ENCODE results near the gene BYSL. TPM values are rescaled to one million over a fixed set of nuclear protein-coding genes. Genes with fewer than 3 reads are reported as not detected.

Gene BYSL
- total and polyA plus RNA-seq, 2 experiments from 2014 or later: 20.7 to 28.5 TPM

DNA sequence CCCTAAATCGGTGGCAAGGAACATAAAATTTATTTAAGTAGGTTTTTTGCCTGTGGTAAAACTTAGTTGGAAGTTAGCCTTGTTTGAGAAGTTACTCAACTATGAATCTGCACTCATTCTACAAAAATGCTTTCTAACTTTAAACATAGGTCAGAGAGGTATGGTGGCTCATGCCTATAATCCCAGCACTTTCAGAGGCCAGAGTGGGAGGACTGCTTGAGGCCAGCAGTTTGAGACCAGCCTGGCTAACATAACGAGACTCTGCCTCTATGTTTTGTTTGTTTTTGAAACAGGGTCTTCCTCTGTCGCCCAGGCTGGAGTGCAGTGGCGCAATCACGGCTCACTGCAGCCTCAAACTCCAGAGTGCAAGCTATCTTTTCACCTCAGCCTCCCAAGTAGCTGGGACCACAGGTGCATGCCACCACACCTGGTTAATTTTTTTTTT lies 42.3 kb upstream of the BYSL start:
- no peak overlapping the region for H3K27ac ChIP-seq
- TF ChIP-seq EZH2 (IDR thresholded peaks at IDR 0.05; ENCODE audit: borderline replicate concordance) (no peak), EZH2phosphoT487 (IDR thresholded peaks at IDR 0.05; ENCODE audit: low read depth, severe bottlenecking, unreplicated experiment) (no peak)
- TF ChIP-seq, protein P1, sequence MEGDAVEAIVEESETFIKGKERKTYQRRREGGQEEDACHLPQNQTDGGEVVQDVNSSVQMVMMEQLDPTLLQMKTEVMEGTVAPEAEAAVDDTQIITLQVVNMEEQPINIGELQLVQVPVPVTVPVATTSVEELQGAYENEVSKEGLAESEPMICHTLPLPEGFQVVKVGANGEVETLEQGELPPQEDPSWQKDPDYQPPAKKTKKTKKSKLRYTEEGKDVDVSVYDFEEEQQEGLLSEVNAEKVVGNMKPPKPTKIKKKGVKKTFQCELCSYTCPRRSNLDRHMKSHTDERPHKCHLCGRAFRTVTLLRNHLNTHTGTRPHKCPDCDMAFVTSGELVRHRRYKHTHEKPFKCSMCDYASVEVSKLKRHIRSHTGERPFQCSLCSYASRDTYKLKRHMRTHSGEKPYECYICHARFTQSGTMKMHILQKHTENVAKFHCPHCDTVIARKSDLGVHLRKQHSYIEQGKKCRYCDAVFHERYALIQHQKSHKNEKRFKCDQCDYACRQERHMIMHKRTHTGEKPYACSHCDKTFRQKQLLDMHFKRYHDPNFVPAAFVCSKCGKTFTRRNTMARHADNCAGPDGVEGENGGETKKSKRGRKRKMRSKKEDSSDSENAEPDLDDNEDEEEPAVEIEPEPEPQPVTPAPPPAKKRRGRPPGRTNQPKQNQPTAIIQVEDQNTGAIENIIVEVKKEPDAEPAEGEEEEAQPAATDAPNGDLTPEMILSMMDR (IDR thresholded peaks at IDR 0.05; ENCODE audit: poor library complexity): no peak
- 82% methylated on average over 5 of the region's 5 CpGs for WGBS (ENCODE audit: low lambda C conversion rate, missing lambda C conversion rate)
- H3K36me3 ChIP-seq (replicated peaks; ENCODE audit: insufficient read depth, low read depth): no peaks in the 10 kb centered on the region
- H3K27me3 ChIP-seq: no peaks in the 10 kb centered on the region
- H3K4me3 ChIP-seq: no peak overlapping the region
- no peaks in the 10 kb centered on the region for H3K9me2 ChIP-seq (replicated peaks; ENCODE audit: insufficient read depth)
- no peaks in the 10 kb centered on the region for H3K9me3 ChIP-seq (ENCODE audit: low read depth)
- H3K79me2 ChIP-seq: no peaks in the 10 kb centered on the region
- no peaks in the 10 kb centered on the region for H4K20me1 ChIP-seq (ENCODE audit: insufficient read depth, poor library complexity, severe bottlenecking)
- H3K4me1 ChIP-seq (ENCODE audit: insufficient read depth): no peaks in the 10 kb centered on the region
- no peak overlapping the region for H3K4me2 ChIP-seq
- no peak overlapping the region for H2AFZ ChIP-seq
- no peak for DNase-seq (ENCODE audit: low spot score)

DNA sequence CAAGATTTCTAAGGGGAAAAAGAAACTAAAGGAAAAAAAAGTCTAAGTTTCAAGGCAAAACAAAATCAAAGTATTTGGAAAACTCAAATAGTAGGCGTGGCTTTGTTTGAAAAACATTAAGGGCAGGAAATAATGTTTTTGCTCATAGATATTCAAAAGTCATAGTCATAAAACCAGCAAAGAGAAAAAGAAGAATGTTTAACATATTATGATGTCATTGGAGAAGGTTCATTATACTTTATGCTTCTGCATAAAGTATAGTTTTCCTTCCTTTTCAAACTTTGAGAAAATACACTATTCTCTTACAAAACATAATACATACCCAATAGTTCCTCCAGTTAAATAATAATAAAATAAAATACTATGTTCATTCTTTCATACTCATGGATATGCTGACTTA lies 39.8 kb upstream of the BYSL start:
- no peaks in the 10 kb centered on the region for H4K20me1 ChIP-seq (ENCODE audit: insufficient read depth, poor library complexity, severe bottlenecking)
- WGBS (ENCODE audit: low lambda C conversion rate, missing lambda C conversion rate): 95% methylated on average over 1 of the region's 1 CpG
- H3K4me3 ChIP-seq: no peak overlapping the region
- H3K9me2 ChIP-seq (replicated peaks; ENCODE audit: insufficient read depth): no peaks in the 10 kb centered on the region
- DNase-seq (ENCODE audit: low spot score): no peak
- no peak for TF ChIP-seq EZH2 (IDR thresholded peaks at IDR 0.05; ENCODE audit: borderline replicate concordance)
- TF ChIP-seq, protein P1 (IDR thresholded peaks at IDR 0.05; ENCODE audit: poor library complexity): no peak
- no peak for TF ChIP-seq EZH2phosphoT487 (IDR thresholded peaks at IDR 0.05; ENCODE audit: low read depth, severe bottlenecking, unreplicated experiment)
- H3K27ac ChIP-seq: no peak overlapping the region
- H3K4me2 ChIP-seq: no peak overlapping the region
- H2AFZ ChIP-seq: no peak overlapping the region
- H3K79me2 ChIP-seq: no peaks in the 10 kb centered on the region
- no peaks in the 10 kb centered on the region for H3K4me1 ChIP-seq (ENCODE audit: insufficient read depth)
- H3K27me3 ChIP-seq: no peaks in the 10 kb centered on the region
- H3K36me3 ChIP-seq (replicated peaks; ENCODE audit: insufficient read depth, low read depth): no peaks in the 10 kb centered on the region
- no peaks in the 10 kb centered on the region for H3K9me3 ChIP-seq (ENCODE audit: low read depth)

DNA sequence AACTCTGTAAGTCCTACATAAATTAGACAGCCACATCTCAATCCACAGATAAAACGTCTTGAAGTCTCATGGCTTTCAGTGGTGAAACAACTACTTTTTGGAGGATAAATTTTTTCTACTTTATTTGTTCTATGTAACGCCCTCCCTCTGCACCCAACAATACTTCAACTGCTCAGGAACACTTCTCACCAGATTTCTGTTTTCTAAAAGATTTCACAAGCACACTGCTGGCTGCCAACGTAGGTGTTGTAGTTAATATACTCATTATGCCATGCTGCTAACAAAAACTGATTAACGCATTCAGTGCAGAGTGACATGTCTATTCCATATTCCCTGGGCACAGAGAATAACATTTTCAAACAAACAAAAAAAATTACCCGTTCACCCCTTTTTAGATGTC lies 36.3 kb upstream of the BYSL start:
- Histone ChIP-seq H3K79me2 (no peaks in the 10 kb centered on the region), H3K27me3 (no peaks in the 10 kb centered on the region), H3K27ac (no peak overlapping the region), H3K4me2 (no peak overlapping the region), H3K4me3 (no peak overlapping the region), H3K36me3 (replicated peaks; ENCODE audit: insufficient read depth, low read depth) (no peaks in the 10 kb centered on the region), H3K4me1 (ENCODE audit: insufficient read depth) (no peaks in the 10 kb centered on the region), H3K9me2 (replicated peaks; ENCODE audit: insufficient read depth) (no peaks in the 10 kb centered on the region), H4K20me1 (ENCODE audit: insufficient read depth, poor library complexity, severe bottlenecking) (no peaks in the 10 kb centered on the region), H3K9me3 (ENCODE audit: low read depth) (no peaks in the 10 kb centered on the region), H2AFZ (no peak overlapping the region)
- TF ChIP-seq EZH2phosphoT487 (IDR thresholded peaks at IDR 0.05; ENCODE audit: low read depth, severe bottlenecking, unreplicated experiment): no peak
- no peak for TF ChIP-seq EZH2 (IDR thresholded peaks at IDR 0.05; ENCODE audit: borderline replicate concordance)
- TF ChIP-seq, protein P1 (IDR thresholded peaks at IDR 0.05; ENCODE audit: poor library complexity): no peak
- no peak for DNase-seq (ENCODE audit: low spot score)
- WGBS (ENCODE audit: low lambda C conversion rate, missing lambda C conversion rate): 93% methylated on average over 5 of the region's 5 CpGs

DNA sequence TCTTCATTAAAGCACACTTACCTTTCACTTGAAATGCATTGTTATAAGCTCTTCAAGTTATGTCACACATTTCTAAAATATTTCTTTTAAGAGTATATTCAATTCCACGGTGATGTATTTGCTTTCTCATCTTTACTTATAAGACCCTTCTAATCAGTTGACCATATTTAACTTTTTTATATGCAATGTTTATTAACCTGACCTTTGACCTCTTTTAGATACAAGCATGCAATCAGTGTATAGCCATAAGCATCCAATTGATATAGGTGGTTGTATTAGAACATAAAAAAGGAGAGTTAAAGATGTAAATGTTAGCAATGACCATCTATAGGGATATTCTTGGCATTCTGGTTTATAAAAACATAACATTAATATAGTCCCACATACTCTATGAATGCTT lies 35.4 kb upstream of the BYSL start:
- Histone ChIP-seq H2AFZ (no peak overlapping the region), H3K9me2 (replicated peaks; ENCODE audit: insufficient read depth) (no peaks in the 10 kb centered on the region), H3K79me2 (no peaks in the 10 kb centered on the region), H3K27me3 (no peaks in the 10 kb centered on the region), H3K4me3 (no peak overlapping the region), H3K9me3 (ENCODE audit: low read depth) (no peaks in the 10 kb centered on the region), H3K36me3 (replicated peaks; ENCODE audit: insufficient read depth, low read depth) (no peaks in the 10 kb centered on the region), H4K20me1 (ENCODE audit: insufficient read depth, poor library complexity, severe bottlenecking) (no peaks in the 10 kb centered on the region), H3K4me2 (no peak overlapping the region), H3K4me1 (ENCODE audit: insufficient read depth) (no peaks in the 10 kb centered on the region), H3K27ac (no peak overlapping the region)
- WGBS (ENCODE audit: low lambda C conversion rate, missing lambda C conversion rate): 100% methylated on average over 1 of the region's 1 CpG
- TF ChIP-seq EZH2 (IDR thresholded peaks at IDR 0.05; ENCODE audit: borderline replicate concordance) (no peak), EZH2phosphoT487 (IDR thresholded peaks at IDR 0.05; ENCODE audit: low read depth, severe bottlenecking, unreplicated experiment) (no peak)
- TF ChIP-seq, protein P1 (IDR thresholded peaks at IDR 0.05; ENCODE audit: poor library complexity): no peak
- DNase-seq (ENCODE audit: low spot score): no peak
